ENCODE results near the gene TOMM20L. TPM values are rescaled to one million over a fixed set of nuclear protein-coding genes. Genes with fewer than 3 reads are reported as not detected.
"Not testable (repeated sequence)": the region's sequence is repeated elsewhere in the genome, so short reads cannot be mapped to it uniquely, and the experiment has no call there.

The TOMM20L gene
- not detected for total RNA-seq

- Histone ChIP-seq H3K4me1 (peaks cover 0 to 10% of the 10 kb centered on the region in 2 donors), H3K36me3 (no peaks in the 10 kb centered on the region), H3K27ac (peak within 1 kb of the TSS; percentile 20 to 41), H3K9me3 (no peaks in the 10 kb centered on the region), H3K27me3 (no peaks in the 10 kb centered on the region), H3K4me3 (peak within 1 kb of the TSS; percentile 41 to 58)
- peak; percentile 80 to 94 for TF ChIP-seq CTCF (IDR thresholded peaks at IDR 0.05)
- peak; percentile 62 for DNase-seq (ENCODE audit: low spot score)
Measured at GRCh38 chr14:58395812-58396788, at the start of gene TOMM20L. TSS of gene TOMM20L (plus strand) at chr14:58395930. CDS start at chr14:58395958, 28 bp downstream.

- Histone ChIP-seq H3K27ac (peak overlapping the region in 1 of 2 donors; percentile 0), H3K9me3 (no peaks in the 10 kb centered on the region), H3K4me1 (peaks cover 0 to 7% of the 10 kb centered on the region in 2 donors), H3K4me3 (no peak overlapping the region), H3K27me3 (no peaks in the 10 kb centered on the region), H3K36me3 (peaks cover 44% of the 10 kb centered on the region)
- no peak for DNase-seq (ENCODE audit: low spot score)
- no peak for TF ChIP-seq CTCF (IDR thresholded peaks at IDR 0.05)
Measured at GRCh38 chr14:58353516-58354299, 42.0 kb upstream of the TOMM20L start.

- no peak for DNase-seq (ENCODE audit: low spot score)
- H3K36me3 ChIP-seq: peaks cover 45% of the 10 kb centered on the region
- H3K4me1 ChIP-seq: peaks cover 0 to 7% of the 10 kb centered on the region in 2 donors
- no peaks in the 10 kb centered on the region for H3K27me3 ChIP-seq
- no peaks in the 10 kb centered on the region for H3K9me3 ChIP-seq
- no peak overlapping the region for H3K27ac ChIP-seq
- H3K4me3 ChIP-seq: no peak overlapping the region
- TF ChIP-seq CTCF (IDR thresholded peaks at IDR 0.05): no peak
Measured at GRCh38 chr14:58354808-58355207, 40.9 kb upstream of the TOMM20L start.

GRCh38 chr14:58356268-58356667 is 39.5 kb upstream of the TOMM20L start:
- H3K27me3 ChIP-seq: no peaks in the 10 kb centered on the region
- no peak for DNase-seq (ENCODE audit: low spot score)
- H3K9me3 ChIP-seq: no peaks in the 10 kb centered on the region
- peaks cover 54% of the 10 kb centered on the region for H3K36me3 ChIP-seq
- no peak overlapping the region for H3K27ac ChIP-seq
- peaks cover 0 to 7% of the 10 kb centered on the region in 2 donors for H3K4me1 ChIP-seq
- H3K4me3 ChIP-seq: no peak overlapping the region
- TF ChIP-seq CTCF (IDR thresholded peaks at IDR 0.05): no peak

GRCh38 chr14:58362272-58362671 is 33.5 kb upstream of the TOMM20L start:
- not testable (repeated sequence) for H3K9me3 ChIP-seq; H3K4me3 ChIP-seq; DNase-seq (ENCODE audit: low spot score); H3K4me1 ChIP-seq; H3K27me3 ChIP-seq; H3K27ac ChIP-seq
- peaks cover 62% of the 10 kb centered on the region for H3K36me3 ChIP-seq

Measured in right atrium auricular region (tissue), 2 donors.